ENCODE measurements around the gene PTGER4.

GRCh38 chr5:40634593-40634992, 45.1 kb upstream of the PTGER4 start:
- TF ChIP-seq, protein P1, sequence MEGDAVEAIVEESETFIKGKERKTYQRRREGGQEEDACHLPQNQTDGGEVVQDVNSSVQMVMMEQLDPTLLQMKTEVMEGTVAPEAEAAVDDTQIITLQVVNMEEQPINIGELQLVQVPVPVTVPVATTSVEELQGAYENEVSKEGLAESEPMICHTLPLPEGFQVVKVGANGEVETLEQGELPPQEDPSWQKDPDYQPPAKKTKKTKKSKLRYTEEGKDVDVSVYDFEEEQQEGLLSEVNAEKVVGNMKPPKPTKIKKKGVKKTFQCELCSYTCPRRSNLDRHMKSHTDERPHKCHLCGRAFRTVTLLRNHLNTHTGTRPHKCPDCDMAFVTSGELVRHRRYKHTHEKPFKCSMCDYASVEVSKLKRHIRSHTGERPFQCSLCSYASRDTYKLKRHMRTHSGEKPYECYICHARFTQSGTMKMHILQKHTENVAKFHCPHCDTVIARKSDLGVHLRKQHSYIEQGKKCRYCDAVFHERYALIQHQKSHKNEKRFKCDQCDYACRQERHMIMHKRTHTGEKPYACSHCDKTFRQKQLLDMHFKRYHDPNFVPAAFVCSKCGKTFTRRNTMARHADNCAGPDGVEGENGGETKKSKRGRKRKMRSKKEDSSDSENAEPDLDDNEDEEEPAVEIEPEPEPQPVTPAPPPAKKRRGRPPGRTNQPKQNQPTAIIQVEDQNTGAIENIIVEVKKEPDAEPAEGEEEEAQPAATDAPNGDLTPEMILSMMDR (IDR thresholded peaks at IDR 0.05; ENCODE audit: borderline replicate concordance, extremely low read depth, low read length, poor library complexity, severe bottlenecking): no peak
- TF ChIP-seq EZH2 (IDR thresholded peaks at IDR 0.05; ENCODE audit: borderline replicate concordance, low read depth, low read length, severe bottlenecking): no peak
